Breast epithelium (tissue), 4 donors: ENCODE measurements around the gene TAF6L. TPM values are rescaled to one million over a fixed set of nuclear protein-coding genes. Genes with fewer than 3 reads are reported as not detected.
"Not testable (repeated sequence)": the region's sequence is repeated elsewhere in the genome, so short reads cannot be mapped to it uniquely, and the experiment has no call there.

Experiments used
- DNase-seq, 2 donors: peaks; one replicate each; pipeline ENCODE4 v3.0.0-alpha.2; 2019; ENCODE audit warnings: low spot score in 2 of 2
- H3K27ac ChIP-seq, 2 donors: fragments of 200-600 bp; sonication (generic) in 1 of 2; one replicate each; pipeline ENCODE4 v1.5.1; 2016 to 2019; ENCODE audit warnings: mild to moderate bottlenecking in 1 of 2
- H3K27me3 ChIP-seq, 2 donors: fragments of 200-600 bp; sonication (generic) in 1 of 2; one replicate each; pipeline versions ENCODE4 v1.5.1 to v1.6.0; 2017 to 2019; ENCODE audit warnings: control low read depth in 1 of 2, mild to moderate bottlenecking in 1 of 2
- H3K36me3 ChIP-seq: fragments of 200-600 bp; one replicate; pipeline ENCODE4 v1.5.1; 2019
- H3K4me1 ChIP-seq, 2 donors: fragments of 200-600 bp; sonication (generic); one replicate each; pipeline ENCODE4 v1.5.1; 2016 to 2019; ENCODE audit warnings: control low read depth in 1 of 2
- H3K4me3 ChIP-seq, 3 donors: fragments of 200-600 bp; sonication (generic); 1 replicate in 2 of 3; 2 replicates in 1 of 3; pipeline ENCODE4 v1.5.1; 2016 to 2019; ENCODE audit warnings: mild to moderate bottlenecking in 3 of 3, moderate library complexity in 2 of 3
- H3K9me3 ChIP-seq, 2 donors: fragments of 200-600 bp; sonication (generic) in 1 of 2; one replicate each; pipeline ENCODE4 v1.5.1; 2016 to 2019; ENCODE audit warnings: control low read depth in 1 of 2
- CTCF ChIP-seq, 3 donors: fragments of 450-650 bp; IDR thresholded peaks; one replicate each; pipeline ENCODE4 v1.5.1; 2016 to 2017; ENCODE audit warnings: antibody characterized with exemption in 3 of 3, mild to moderate bottlenecking in 3 of 3, moderate library complexity in 3 of 3
- POLR2A ChIP-seq: fragments of 450-650 bp; IDR thresholded peaks from one replicate; pipeline ENCODE4 v1.6.1; 2016; ENCODE audit warnings: antibody characterized with exemption, mild to moderate bottlenecking, moderate library complexity
- POLR2AphosphoS5 ChIP-seq, 3 donors: sonication (generic); formaldehyde crosslinking; IDR thresholded peaks; one replicate each; pipeline ENCODE4 v1.6.1; 2017; ENCODE audit warnings: antibody characterized with exemption in 3 of 3
- intact Hi-C: fragments of 100-400 bp; cut with DNase I; formaldehyde crosslinking; loops from one replicate; pipeline ENCODE4 v1.15.1; 2023; ENCODE audit warnings: low total_unique reads
- total RNA-seq, 3 donors: library from RNA; depleted of rRNA; stranded (reverse); fragments of >200 nt; gene quantifications; one replicate each; pipeline ENCODE4 v1.1.0, GENCODE V29; 2016

TAF6L gene
- total RNA-seq, 3 donors from 2014 or later: 14.1 to 20.8 (median 20.5) TPM

GRCh38 chr11:62757846-62758788, 13.1 kb upstream of the TAF6L start:
- no peak overlapping the region for H3K4me3 ChIP-seq
- no peak for DNase-seq
- intact Hi-C loops: no loop called here
- H3K36me3 ChIP-seq: no peaks in the 10 kb centered on the region
- H3K27ac ChIP-seq: no peak overlapping the region
- H3K4me1 ChIP-seq: peaks cover 0 to 9% of the 10 kb centered on the region in 2 donors
- H3K27me3 ChIP-seq: no peaks in the 10 kb centered on the region
- H3K9me3 ChIP-seq: no peaks in the 10 kb centered on the region
- TF ChIP-seq POLR2AphosphoS5 (IDR thresholded peaks at IDR 0.05) (no peak), CTCF (IDR thresholded peaks at IDR 0.05) (no peak), POLR2A (no peak)

GRCh38 chr11:62760867-62761227, 10.3 kb upstream of the TAF6L start:
- peak overlapping the region; percentile 88 to 94 for H3K27ac ChIP-seq
- H3K27me3 ChIP-seq, intact Hi-C loops, H3K4me1 ChIP-seq, H3K36me3 ChIP-seq, DNase-seq, H3K9me3 ChIP-seq: not testable (repeated sequence)
- H3K4me3 ChIP-seq: peak overlapping the region; percentile 74 to 97 (median 81)

GRCh38 chr11:62770778-62771143, 435 bp upstream of the TAF6L start:
- intact Hi-C loops: no loop called here
- Histone ChIP-seq H3K27me3 (no peaks in the 10 kb centered on the region), H3K9me3 (no peaks in the 10 kb centered on the region), H3K4me3 (peak overlapping the region; percentile 60 to 88 (median 68)), H3K27ac (peak overlapping the region; percentile 94 to 98), H3K4me1 (peaks cover 8 to 9% of the 10 kb centered on the region in 2 donors), H3K36me3 (peaks cover 4% of the 10 kb centered on the region)
- TF ChIP-seq CTCF (IDR thresholded peaks at IDR 0.05): no peak
- TF ChIP-seq POLR2A: no peak
- peak in 1 of 3 donors; percentile 4 for TF ChIP-seq POLR2AphosphoS5 (IDR thresholded peaks at IDR 0.05)
- DNase-seq: no peak

- intact Hi-C loops: no loop called here
Measured at GRCh38 chr11:62774407-62774806, 3.2 kb downstream of the TAF6L start.

GRCh38 chr11:62775646-62776045, 4.5 kb downstream of the TAF6L start:
- Histone ChIP-seq H3K4me1 (peaks cover 0 to under 1% of the 10 kb centered on the region in 2 donors), H3K9me3 (no peaks in the 10 kb centered on the region), H3K4me3 (no peak overlapping the region), H3K36me3 (no peaks in the 10 kb centered on the region), H3K27me3 (no peaks in the 10 kb centered on the region), H3K27ac (no peak overlapping the region)
- no peak for DNase-seq
- TF ChIP-seq POLR2A (no peak), POLR2AphosphoS5 (IDR thresholded peaks at IDR 0.05) (no peak), CTCF (IDR thresholded peaks at IDR 0.05) (no peak)
- intact Hi-C loops: no loop called here

More at GRCh38 chr11:62774407-62774806, 3.2 kb downstream of the TAF6L start:
- DNase-seq: no peak
- no peak overlapping the region for H3K4me3 ChIP-seq
- peaks cover 8 to 9% of the 10 kb centered on the region in 2 donors for H3K4me1 ChIP-seq
- TF ChIP-seq POLR2AphosphoS5 (IDR thresholded peaks at IDR 0.05) (no peak), POLR2A (no peak), CTCF (IDR thresholded peaks at IDR 0.05) (no peak)
- no peaks in the 10 kb centered on the region for H3K27me3 ChIP-seq
- H3K27ac ChIP-seq: no peak overlapping the region
- H3K9me3 ChIP-seq: no peaks in the 10 kb centered on the region
- no peaks in the 10 kb centered on the region for H3K36me3 ChIP-seq
